Mucosa of rectum (tissue), 2 donors: Measurements from ENCODE around the gene HS1BP3.

Experiments used
- H3K27ac ChIP-seq, 2 donors: one replicate each; pipeline ENCODE4 v1.7.0; 2013; ENCODE audit warnings: inconsistent platforms in 2 of 2, low read depth in 2 of 2, low read length in 2 of 2
- H3K27me3 ChIP-seq, 2 donors: one replicate each; pipeline ENCODE4 v1.7.0; 2013; ENCODE audit warnings: low read length in 2 of 2; ENCODE audit not compliant: control insufficient read depth in 2 of 2, insufficient read depth in 2 of 2
- H3K36me3 ChIP-seq, 2 donors: one replicate each; pipeline ENCODE4 v1.7.0; 2013; ENCODE audit warnings: low read length in 2 of 2; ENCODE audit not compliant: control insufficient read depth in 2 of 2, insufficient read depth in 2 of 2
- H3K4me1 ChIP-seq, 2 donors: one replicate each; pipeline ENCODE4 v1.7.0; 2013; ENCODE audit warnings: low read length in 2 of 2, mild to moderate bottlenecking in 1 of 2; ENCODE audit not compliant: control insufficient read depth in 2 of 2, insufficient read depth in 2 of 2
- H3K4me3 ChIP-seq, 2 donors: one replicate each; pipeline ENCODE4 v1.7.0; 2013; ENCODE audit warnings: low read length in 2 of 2
- H3K9ac ChIP-seq, 2 donors: one replicate each; pipeline ENCODE4 v1.7.0; 2013; ENCODE audit warnings: low read length in 2 of 2, low read depth in 1 of 2, mild to moderate bottlenecking in 1 of 2
- H3K9me3 ChIP-seq, 2 donors: one replicate each; pipeline ENCODE4 v1.7.0; 2013; ENCODE audit warnings: low read length in 2 of 2; ENCODE audit not compliant: control insufficient read depth in 2 of 2
- donor health status: healthy.
- donor health status: Normal muscosa, but diverticular disease.

The HS1BP3 gene

GRCh38 chr2:20652141-20652540 is 1.2 kb upstream of the HS1BP3 start:
- H3K4me1 ChIP-seq, result peaks cover 25 to 27% of the 10 kb centered on the region in 2 donors
- H3K9ac ChIP-seq, result no peak overlapping the region
- no peaks in the 10 kb centered on the region for H3K36me3 ChIP-seq
- H3K27me3 ChIP-seq, result no peaks in the 10 kb centered on the region
- H3K4me3 ChIP-seq, result no peak overlapping the region
- H3K9me3 ChIP-seq, result no peaks in the 10 kb centered on the region
- no peak overlapping the region for H3K27ac ChIP-seq

GRCh38 chr2:20651731-20652099 is 817 bp upstream of the HS1BP3 start:
- Histone ChIP-seq H3K27me3 (no peaks in the 10 kb centered on the region), H3K9me3 (no peaks in the 10 kb centered on the region), H3K27ac (peak overlapping the region; percentile 79 to 87), H3K4me3 (peak overlapping the region; percentile 83 to 98), H3K9ac (peak overlapping the region; percentile 94 to 98), H3K36me3 (peaks cover 0 to under 1% of the 10 kb centered on the region in 2 donors), H3K4me1 (peaks cover 25 to 28% of the 10 kb centered on the region in 2 donors)

- Histone ChIP-seq H3K9ac (peak overlapping the region; percentile 96 to 98), H3K9me3 (no peaks in the 10 kb centered on the region), H3K27ac (peak overlapping the region; percentile 80 to 87), H3K27me3 (no peaks in the 10 kb centered on the region), H3K36me3 (peaks cover 2 to 4% of the 10 kb centered on the region in 2 donors), H3K4me3 (peak overlapping the region; percentile 93 to 98), H3K4me1 (peaks cover 25 to 28% of the 10 kb centered on the region in 2 donors)
Observed at GRCh38 chr2:20650393-20650876, 463 bp downstream of the HS1BP3 start.

- Histone ChIP-seq H3K27me3 (no peaks in the 10 kb centered on the region), H3K27ac (no peak overlapping the region), H3K9me3 (no peaks in the 10 kb centered on the region), H3K36me3 (peaks cover 4 to 6% of the 10 kb centered on the region in 2 donors), H3K4me3 (peak overlapping the region; percentile 93 to 98), H3K4me1 (peaks cover 25 to 28% of the 10 kb centered on the region in 2 donors), H3K9ac (peak overlapping the region; percentile 96 to 98)
Observed at GRCh38 chr2:20649976-20650375, 922 bp downstream of the HS1BP3 start.

- H3K4me3 ChIP-seq, result peak overlapping the region; percentile 93 to 98
- H3K9ac ChIP-seq, result peak overlapping the region in 1 of 2 donors; percentile 98
- H3K4me1 ChIP-seq, result peaks cover 25 to 28% of the 10 kb centered on the region in 2 donors
- H3K27me3 ChIP-seq, result no peaks in the 10 kb centered on the region
- H3K36me3 ChIP-seq, result peaks cover 4 to 10% of the 10 kb centered on the region in 2 donors
- no peak overlapping the region for H3K27ac ChIP-seq
- no peaks in the 10 kb centered on the region for H3K9me3 ChIP-seq
Observed at GRCh38 chr2:20649576-20649975, 1.3 kb downstream of the HS1BP3 start.

GRCh38 chr2:20648831-20649230 is 2.1 kb downstream of the HS1BP3 start:
- peak overlapping the region in 1 of 2 donors; percentile 7 for H3K4me3 ChIP-seq
- H3K9ac ChIP-seq, result no peak overlapping the region
- H3K9me3 ChIP-seq, result no peaks in the 10 kb centered on the region
- no peaks in the 10 kb centered on the region for H3K27me3 ChIP-seq
- peaks cover 8 to 16% of the 10 kb centered on the region in 2 donors for H3K36me3 ChIP-seq
- H3K4me1 ChIP-seq, result peaks cover 25 to 28% of the 10 kb centered on the region in 2 donors
- no peak overlapping the region for H3K27ac ChIP-seq

- Histone ChIP-seq H3K27me3 (no peaks in the 10 kb centered on the region), H3K36me3 (peaks cover 8 to 18% of the 10 kb centered on the region in 2 donors), H3K27ac (no peak overlapping the region), H3K9me3 (no peaks in the 10 kb centered on the region), H3K4me1 (peaks cover 25 to 28% of the 10 kb centered on the region in 2 donors), H3K9ac (no peak overlapping the region), H3K4me3 (no peak overlapping the region)
Observed at GRCh38 chr2:20648206-20648605, 2.7 kb downstream of the HS1BP3 start.

- H3K4me1 ChIP-seq, result peaks cover 25 to 28% of the 10 kb centered on the region in 2 donors
- H3K4me3 ChIP-seq, result no peak overlapping the region
- no peak overlapping the region for H3K27ac ChIP-seq
- H3K9me3 ChIP-seq, result no peaks in the 10 kb centered on the region
- H3K36me3 ChIP-seq, result peaks cover 8 to 22% of the 10 kb centered on the region in 2 donors
- H3K9ac ChIP-seq, result no peak overlapping the region
- no peaks in the 10 kb centered on the region for H3K27me3 ChIP-seq
Observed at GRCh38 chr2:20647738-20648137, 3.2 kb downstream of the HS1BP3 start.

GRCh38 chr2:20647211-20647610 is 3.7 kb downstream of the HS1BP3 start:
- peaks cover 8 to 22% of the 10 kb centered on the region in 2 donors for H3K36me3 ChIP-seq
- no peak overlapping the region for H3K9ac ChIP-seq
- no peak overlapping the region for H3K4me3 ChIP-seq
- no peak overlapping the region for H3K27ac ChIP-seq
- H3K27me3 ChIP-seq, result no peaks in the 10 kb centered on the region
- H3K4me1 ChIP-seq, result peaks cover 25 to 28% of the 10 kb centered on the region in 2 donors
- no peaks in the 10 kb centered on the region for H3K9me3 ChIP-seq

- Histone ChIP-seq H3K9ac (no peak overlapping the region), H3K27ac (no peak overlapping the region), H3K4me1 (peaks cover 22 to 25% of the 10 kb centered on the region in 2 donors), H3K36me3 (peaks cover 8 to 28% of the 10 kb centered on the region in 2 donors), H3K4me3 (no peak overlapping the region), H3K9me3 (no peaks in the 10 kb centered on the region), H3K27me3 (no peaks in the 10 kb centered on the region)
Observed at GRCh38 chr2:20646446-20646845, 4.5 kb downstream of the HS1BP3 start.
